Effector CD8-positive, alpha-beta T cell (primary cell): ENCODE results near the gene LRRC56.

ENCODE experiments used
- DNase-seq: peaks from one replicate; lab custom pipeline; 2025; lab: John Stamatoyannopoulos, UW

Gene LRRC56

GRCh38 chr11:540583-541432 is 3.5 kb downstream of the LRRC56 start:
- no peak for DNase-seq

GRCh38 chr11:541433-541885 is 4.1 kb downstream of the LRRC56 start:
- DNase-seq = no peak

DNA sequence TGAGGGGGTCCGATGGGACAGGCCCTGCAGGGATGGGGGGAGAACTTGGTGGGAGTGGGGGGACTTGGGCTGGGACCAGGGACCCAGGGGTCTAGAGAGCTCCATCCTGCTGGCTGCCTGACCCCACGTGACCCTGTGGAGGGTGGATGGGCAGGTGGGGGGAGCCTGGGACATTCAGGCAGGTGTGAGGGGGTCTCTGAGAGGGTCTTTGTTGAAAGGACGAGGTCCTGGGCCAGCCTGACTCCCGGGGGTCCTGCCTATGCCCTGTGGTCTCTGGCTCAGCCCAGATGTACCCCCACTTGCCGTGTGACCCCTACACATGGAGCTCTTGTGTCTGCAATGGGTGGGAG is 7.5 kb downstream of the LRRC56 start:
- DNase-seq = no peak

- DNase-seq = no peak
These were observed 7.8 kb downstream of the LRRC56 start for GRCh38 chr11:545171-545570.

- no peak for DNase-seq
These were observed 11.6 kb downstream of the LRRC56 start for GRCh38 chr11:548700-549603.

- DNase-seq = no peak
These were observed 12.9 kb downstream of the LRRC56 start for GRCh38 chr11:550021-550745.

DNA sequence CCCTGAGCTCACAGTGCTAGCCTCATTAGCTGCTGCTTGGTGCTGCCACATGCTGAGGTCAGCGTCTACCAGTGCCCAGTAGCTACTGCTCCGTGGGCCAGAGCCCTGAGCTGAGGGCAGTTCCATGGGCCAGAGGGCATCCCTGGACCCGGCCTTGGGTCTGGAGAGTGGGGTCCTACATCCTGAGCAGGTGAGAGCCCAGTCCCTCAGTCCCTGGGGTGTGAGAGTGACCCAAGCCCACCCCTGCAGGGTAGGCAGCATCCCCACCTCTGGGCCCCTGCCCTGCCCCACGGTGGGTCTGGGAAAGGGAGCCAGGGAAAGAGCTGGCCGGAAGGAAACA is 13.4 kb downstream of the LRRC56 start:
- no peak for DNase-seq

DNA sequence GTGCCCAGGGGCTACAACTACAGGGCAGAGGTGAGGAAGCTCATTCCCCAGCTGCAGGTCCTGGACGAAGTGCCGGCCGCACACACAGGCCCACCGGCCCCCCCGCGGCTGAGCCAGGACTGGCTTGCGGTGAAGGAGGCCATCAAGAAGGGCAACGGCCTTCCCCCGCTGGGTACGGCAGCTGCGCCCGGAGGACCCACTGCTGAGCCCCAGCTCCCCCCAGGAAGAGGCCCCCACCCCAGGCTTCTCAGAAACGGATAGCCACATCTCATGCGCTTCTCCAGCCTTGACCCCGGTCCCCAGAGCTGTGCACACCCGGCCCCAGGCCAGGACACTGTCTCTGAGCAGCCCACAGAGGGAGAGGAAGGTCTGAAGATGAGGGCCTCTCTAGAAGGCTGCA is 13.8 kb downstream of the LRRC56 start:
- no peak for DNase-seq

DNA sequence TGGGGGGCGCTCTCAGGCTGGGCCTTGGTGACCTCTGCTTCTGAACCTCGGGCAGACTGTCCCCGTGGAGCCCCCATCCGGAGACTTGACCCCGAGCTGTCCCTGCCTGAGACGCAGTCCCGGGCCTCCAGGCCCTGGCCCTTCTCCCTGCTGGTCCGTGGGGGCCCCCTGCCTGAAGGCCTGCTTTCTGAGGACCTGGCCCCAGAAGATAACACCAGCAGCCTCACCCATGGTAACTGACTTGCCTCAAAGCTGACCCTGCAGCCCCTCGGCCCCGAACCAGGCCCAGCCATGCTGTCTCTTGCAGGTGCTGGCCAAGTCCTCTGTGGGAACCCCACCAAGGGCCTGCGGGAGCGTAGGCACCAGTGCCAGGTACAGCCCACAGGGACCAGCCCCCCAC is 14.3 kb downstream of the LRRC56 start:
- DNase-seq = no peak

- no peak for DNase-seq
These were observed 16.0 kb downstream of the LRRC56 start for GRCh38 chr11:553083-553987.

GRCh38 chr11:553988-554340 is 16.6 kb downstream of the LRRC56 start:
- no peak for DNase-seq

GRCh38 chr11:554428-555226 is 17.3 kb downstream of the LRRC56 start:
- peak; percentile 58 for DNase-seq

- no peak for DNase-seq
These were observed 18.0 kb downstream of the LRRC56 start for GRCh38 chr11:555227-555779.

- DNase-seq = no peak
These were observed 18.7 kb downstream of the LRRC56 start for GRCh38 chr11:555780-556661.

- no peak for DNase-seq
These were observed 19.4 kb downstream of the LRRC56 start for GRCh38 chr11:556662-557256.

- DNase-seq = no peak
These were observed 20.2 kb downstream of the LRRC56 start for GRCh38 chr11:557328-558132.

GRCh38 chr11:558503-558902 is 21.2 kb downstream of the LRRC56 start:
- no peak for DNase-seq

GRCh38 chr11:559020-559620 is 21.8 kb downstream of the LRRC56 start:
- no peak for DNase-seq
